ES-I3 (cell line): ENCODE measurements around the gene SUSD1.
A peak's percentile ranks its signal among the peaks of the same experiment; 100 is the strongest.

Experiments
- H3K36me3 ChIP-seq: 2 replicates; pipeline ENCODE4 v1.6.1; 2013; ENCODE audit warnings: mild to moderate bottlenecking, low read length, control low read depth, moderate library complexity; ENCODE audit not compliant: insufficient read depth
- H3K4me1 ChIP-seq: 2 replicates; pipeline ENCODE4 v1.6.1; 2013; ENCODE audit warnings: mild to moderate bottlenecking, control low read depth, low read length; ENCODE audit not compliant: insufficient read depth
- H3K9ac ChIP-seq: 2 replicates; pipeline ENCODE4 v1.6.1; 2013; ENCODE audit warnings: low read depth, mild to moderate bottlenecking, low read length, moderate library complexity
- H3K9me3 ChIP-seq: 2 replicates; pipeline ENCODE4 v1.6.1; 2013; ENCODE audit warnings: mild to moderate bottlenecking, low read length, moderate library complexity; ENCODE audit not compliant: control insufficient read depth, insufficient read depth

The SUSD1 gene

GRCh38 chr9:112033237-112034215 is 141.6 kb downstream of the SUSD1 start:
- Histone ChIP-seq H3K36me3 (no peaks in the 10 kb centered on the region), H3K4me1 (peaks cover 27% of the 10 kb centered on the region)

GRCh38 chr9:112032743-112033142 is 142.4 kb downstream of the SUSD1 start:
- H3K4me1 ChIP-seq, result peaks cover 22% of the 10 kb centered on the region

More at GRCh38 chr9:112033237-112034215, 141.6 kb downstream of the SUSD1 start:
- no peak overlapping the region for H3K9ac ChIP-seq
- H3K9me3 ChIP-seq, result no peaks in the 10 kb centered on the region

GRCh38 chr9:112032009-112032408 is 143.1 kb downstream of the SUSD1 start:
- no peaks in the 10 kb centered on the region for H3K36me3 ChIP-seq
- H3K9me3 ChIP-seq, result no peaks in the 10 kb centered on the region
- H3K4me1 ChIP-seq, result peaks cover 16% of the 10 kb centered on the region
- no peak overlapping the region for H3K9ac ChIP-seq

More at GRCh38 chr9:112032743-112033142, 142.4 kb downstream of the SUSD1 start:
- no peak overlapping the region for H3K9ac ChIP-seq
- no peaks in the 10 kb centered on the region for H3K36me3 ChIP-seq
- no peaks in the 10 kb centered on the region for H3K9me3 ChIP-seq

- H3K36me3 ChIP-seq, result no peaks in the 10 kb centered on the region
- H3K9me3 ChIP-seq, result no peaks in the 10 kb centered on the region
- H3K4me1 ChIP-seq, result peaks cover 16% of the 10 kb centered on the region
- H3K9ac ChIP-seq, result no peak overlapping the region
Measured at GRCh38 chr9:112031400-112031799, 143.7 kb downstream of the SUSD1 start.

- Histone ChIP-seq H3K9me3 (no peaks in the 10 kb centered on the region), H3K36me3 (no peaks in the 10 kb centered on the region), H3K9ac (0 out of 2 replicates have a peak overlapping the region, but pooled peaks have one; percentile 28), H3K4me1 (peaks cover 11% of the 10 kb centered on the region)
Measured at GRCh38 chr9:112029921-112030444, 145.1 kb downstream of the SUSD1 start.

GRCh38 chr9:112028242-112029221 is 146.6 kb downstream of the SUSD1 start:
- H3K4me1 ChIP-seq, result peaks cover 11% of the 10 kb centered on the region
- H3K9me3 ChIP-seq, result no peaks in the 10 kb centered on the region
- no peak overlapping the region for H3K9ac ChIP-seq
- no peaks in the 10 kb centered on the region for H3K36me3 ChIP-seq

- Histone ChIP-seq H3K36me3 (no peaks in the 10 kb centered on the region), H3K9me3 (no peaks in the 10 kb centered on the region), H3K9ac (no peak overlapping the region), H3K4me1 (peaks cover 11% of the 10 kb centered on the region)
Measured at GRCh38 chr9:112025850-112026249, 149.2 kb downstream of the SUSD1 start.

- H3K9ac ChIP-seq, result no peak overlapping the region
- no peaks in the 10 kb centered on the region; the same call in 1 of the 2 replicates for H3K4me1 ChIP-seq
- H3K36me3 ChIP-seq, result no peaks in the 10 kb centered on the region
Measured at GRCh38 chr9:112021742-112022141, 153.4 kb downstream of the SUSD1 start.

GRCh38 chr9:112020680-112021596 is 154.2 kb downstream of the SUSD1 start:
- Histone ChIP-seq H3K9me3 (no peaks in the 10 kb centered on the region), H3K4me1 (no peaks in the 10 kb centered on the region; the same call in 1 of the 2 replicates), H3K9ac (no peak overlapping the region), H3K36me3 (no peaks in the 10 kb centered on the region)

More at GRCh38 chr9:112021742-112022141, 153.4 kb downstream of the SUSD1 start:
- no peaks in the 10 kb centered on the region for H3K9me3 ChIP-seq

- H3K4me1 ChIP-seq, result no peaks in the 10 kb centered on the region; the same call in 1 of the 2 replicates
- H3K9ac ChIP-seq, result no peak overlapping the region
- H3K9me3 ChIP-seq, result no peaks in the 10 kb centered on the region
- no peaks in the 10 kb centered on the region for H3K36me3 ChIP-seq
Measured at GRCh38 chr9:112017878-112018277, 157.2 kb downstream of the SUSD1 start.

GRCh38 chr9:112015736-112016135 is 159.4 kb downstream of the SUSD1 start:
- Histone ChIP-seq H3K36me3 (no peaks in the 10 kb centered on the region), H3K9me3 (no peaks in the 10 kb centered on the region), H3K9ac (no peak overlapping the region), H3K4me1 (no peaks in the 10 kb centered on the region)

- no peaks in the 10 kb centered on the region for H3K4me1 ChIP-seq
Measured at GRCh38 chr9:112015149-112015548, 159.9 kb downstream of the SUSD1 start.

GRCh38 chr9:112013266-112013665 is 161.8 kb downstream of the SUSD1 start:
- Histone ChIP-seq H3K4me1 (no peaks in the 10 kb centered on the region), H3K9ac (no peak overlapping the region), H3K36me3 (no peaks in the 10 kb centered on the region), H3K9me3 (no peaks in the 10 kb centered on the region)

More at GRCh38 chr9:112015149-112015548, 159.9 kb downstream of the SUSD1 start:
- H3K36me3 ChIP-seq, result no peaks in the 10 kb centered on the region
- no peaks in the 10 kb centered on the region for H3K9me3 ChIP-seq
- H3K9ac ChIP-seq, result no peak overlapping the region
